Skin of body (tissue), 2 donors: ENCODE results near the gene TMTC2. TPM values are rescaled to one million over a fixed set of nuclear protein-coding genes. Genes with fewer than 3 reads are reported as not detected.

Source experiments
- DNase-seq: peaks from one replicate; lab custom pipeline; 2025; lab: John Stamatoyannopoulos, UW
- total RNA-seq: library from RNA; depleted of rRNA; stranded (reverse); fragments of >200 nt; gene quantifications from one replicate; pipeline ENCODE4 v1.2.3, GENCODE V29; 2014

TMTC2 gene
- total RNA-seq, 1 donor from 2014 or later = 37.3 TPM

DNA sequence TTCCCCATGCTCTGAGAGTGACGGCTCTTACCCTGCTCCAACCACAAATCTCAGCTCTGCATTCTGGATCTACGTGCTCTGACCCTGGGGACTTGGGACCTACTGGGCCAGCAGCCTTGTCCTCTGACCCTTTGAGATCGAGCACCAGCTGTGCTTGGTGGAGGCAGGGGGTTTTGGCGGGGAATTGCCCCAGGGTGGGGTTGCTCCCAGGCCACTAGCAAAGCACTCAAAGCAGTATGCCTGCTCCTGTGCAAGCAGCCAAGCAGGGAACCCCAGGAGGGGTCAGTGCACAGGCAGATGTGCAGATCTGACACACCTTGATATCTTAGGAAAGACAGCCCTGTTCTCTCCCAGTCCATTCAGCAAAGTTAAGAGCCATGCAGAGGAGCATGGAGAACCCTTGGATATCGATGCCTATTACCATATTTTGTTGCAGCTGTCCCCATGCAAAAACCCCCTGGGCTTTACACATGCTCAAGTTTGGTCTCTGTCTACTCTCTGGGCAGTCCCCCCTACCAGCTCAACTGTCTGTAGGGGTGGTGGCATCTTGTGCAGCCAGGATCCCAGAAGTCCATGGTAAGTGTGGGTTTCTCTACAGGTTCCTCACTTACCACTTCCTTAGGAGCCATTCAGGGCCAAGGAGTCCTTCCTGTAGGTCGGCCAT lies 319.0 kb downstream of the TMTC2 start:
- no peak for DNase-seq

DNA sequence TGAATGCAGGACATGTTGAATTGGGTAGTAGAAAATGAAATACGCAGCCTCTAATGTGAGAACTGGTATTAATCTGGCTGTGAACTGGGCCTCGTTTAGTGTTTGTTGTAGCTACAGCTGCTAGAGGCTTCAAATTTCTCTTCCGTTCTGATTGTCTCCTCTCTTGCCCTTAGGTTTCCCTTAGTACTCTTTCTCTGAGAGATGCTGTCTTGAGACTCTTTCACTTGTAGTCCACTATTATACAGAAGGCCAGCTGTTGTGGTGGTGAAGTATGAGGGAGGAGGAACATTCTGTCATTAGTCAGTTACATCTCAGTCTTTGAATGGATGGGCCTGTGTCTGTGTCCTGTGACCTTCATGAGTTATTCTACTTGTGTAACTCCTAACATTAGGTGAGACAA lies 322.0 kb downstream of the TMTC2 start:
- no peak for DNase-seq

DNA sequence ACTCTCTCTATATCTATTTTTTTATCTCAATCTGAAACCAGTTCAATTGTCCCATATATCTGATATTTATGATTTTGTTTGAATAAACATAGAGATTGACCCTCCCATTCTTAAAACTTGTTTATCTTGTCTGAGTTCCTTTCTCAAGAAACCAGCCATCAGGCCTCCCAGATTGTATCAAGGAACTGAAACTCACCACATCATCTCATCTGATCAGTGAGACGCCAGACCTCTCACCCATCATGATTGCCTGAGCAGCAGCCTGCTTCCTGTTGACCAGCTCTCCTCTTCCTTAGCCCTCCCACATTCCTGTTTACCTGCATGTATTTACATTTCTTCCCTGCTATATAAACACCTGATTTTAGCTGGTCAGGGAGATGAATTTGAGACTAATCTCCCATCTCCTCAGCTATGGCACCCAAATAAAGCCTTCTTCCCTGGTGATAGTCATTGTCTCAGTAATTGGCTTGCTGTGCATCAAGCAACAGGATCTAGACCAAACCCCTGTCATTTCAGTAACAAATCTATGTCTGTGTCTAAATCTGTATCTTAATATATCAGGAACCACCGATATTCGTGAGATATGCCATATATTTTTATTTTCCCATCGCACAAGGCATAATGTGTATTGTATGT lies 323.6 kb downstream of the TMTC2 start:
- no peak for DNase-seq

DNA sequence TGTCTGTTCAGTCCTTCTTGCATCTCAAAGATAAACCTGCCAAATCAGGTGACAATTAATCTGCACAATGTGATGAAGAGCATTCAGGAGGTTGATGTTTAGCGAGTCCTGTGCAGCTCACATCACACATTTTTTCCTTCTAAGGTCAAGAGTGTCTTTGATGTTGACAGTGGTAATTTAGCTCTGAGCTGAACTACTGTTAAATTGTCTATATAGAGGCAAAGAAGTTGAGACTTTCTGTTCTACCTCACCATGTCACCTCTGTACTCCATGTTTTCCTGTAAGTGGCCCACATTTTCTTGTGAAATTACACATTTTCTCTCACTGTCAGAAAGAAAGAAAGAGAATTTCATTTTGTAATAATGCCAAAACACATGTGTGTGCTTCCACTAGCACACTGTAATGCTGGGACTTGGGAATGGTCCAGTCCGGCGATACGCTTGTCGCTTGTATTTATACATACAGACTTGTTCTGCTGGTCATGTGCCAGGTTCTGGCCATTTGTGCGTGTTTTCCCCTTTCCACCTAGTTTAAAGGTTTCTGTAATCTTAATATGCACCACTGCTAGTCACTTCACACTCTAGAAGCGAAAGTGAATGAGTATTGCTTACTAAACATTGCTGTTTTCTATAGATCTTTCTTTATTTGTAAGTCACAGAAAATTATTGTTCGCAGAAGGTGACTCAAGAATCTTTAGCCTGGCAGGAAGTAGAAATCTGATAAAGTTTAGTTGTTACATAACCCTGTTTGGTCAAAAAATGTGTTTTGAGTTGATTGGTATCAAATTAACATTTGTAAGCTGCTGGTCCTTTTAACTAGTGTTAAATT lies 328.9 kb downstream of the TMTC2 start:
- peak; percentile 21 for DNase-seq

DNA sequence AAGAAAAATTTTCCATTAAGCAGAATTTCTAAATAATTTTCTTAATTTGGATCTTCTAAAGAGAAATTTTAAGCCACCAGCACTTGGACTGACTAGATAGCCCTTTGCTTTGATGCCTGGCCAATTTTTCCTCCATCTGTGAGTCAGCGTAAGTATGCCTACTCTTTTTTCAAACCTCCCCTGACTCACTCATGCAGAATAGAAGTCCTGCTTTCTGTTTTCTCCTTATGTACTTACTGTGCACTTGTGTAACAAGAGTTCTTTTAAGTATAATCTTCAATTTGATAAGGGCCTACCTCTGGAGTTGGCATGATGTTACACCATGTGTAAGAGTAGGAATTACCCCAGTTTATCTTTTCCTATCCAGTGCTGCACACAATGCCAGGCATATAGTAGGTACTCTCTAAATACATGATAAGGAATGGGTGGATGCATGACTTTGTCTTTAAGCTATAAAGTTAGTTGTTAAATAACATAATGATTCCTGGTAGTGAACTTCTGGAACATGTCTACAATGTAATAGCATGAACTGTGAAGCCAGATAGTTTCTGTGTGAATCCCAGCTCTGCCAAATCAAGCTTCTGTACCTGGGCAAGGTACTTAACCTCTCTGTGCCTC lies 329.6 kb downstream of the TMTC2 start:
- DNase-seq = peak; percentile 60

DNA sequence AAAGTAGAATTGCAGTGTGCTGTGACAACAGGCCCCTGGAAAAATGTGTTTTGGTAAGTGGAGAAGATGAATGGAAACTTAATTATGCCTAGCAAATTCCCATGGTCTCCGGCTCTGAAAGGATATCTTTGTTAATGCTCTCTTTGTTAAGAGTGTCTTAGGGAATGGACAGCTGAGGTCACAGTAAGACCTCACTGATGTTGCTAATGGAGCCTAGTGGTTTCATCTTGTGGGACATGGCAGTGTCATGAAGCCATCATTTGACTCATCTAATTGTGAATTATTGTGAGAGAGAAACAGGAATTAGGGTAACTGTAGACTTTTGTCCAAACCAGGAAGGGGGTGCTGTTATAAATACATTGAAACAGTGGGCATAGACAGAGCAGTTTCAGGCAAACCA lies 330.3 kb downstream of the TMTC2 start:
- DNase-seq = no peak

DNA sequence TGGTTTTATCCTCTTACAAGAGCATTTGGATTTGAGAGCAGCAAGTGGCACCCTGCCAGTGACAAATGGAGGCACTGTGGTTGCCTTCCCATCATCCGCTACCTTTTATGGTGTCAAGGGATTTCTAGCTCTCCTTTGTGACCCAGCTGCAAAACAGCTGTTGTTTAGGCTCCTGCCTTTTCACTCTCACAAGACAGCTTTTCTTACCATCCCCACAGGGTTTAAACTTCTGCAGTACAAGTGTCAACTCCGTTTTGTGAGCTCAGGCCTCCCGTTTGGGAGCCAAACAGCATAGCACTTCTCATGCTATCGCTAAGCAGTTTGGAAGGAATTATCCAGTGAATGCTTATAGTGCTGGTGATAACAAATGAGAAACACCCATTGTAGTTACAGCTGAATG lies 331.4 kb downstream of the TMTC2 start:
- DNase-seq = peak; percentile 85

DNA sequence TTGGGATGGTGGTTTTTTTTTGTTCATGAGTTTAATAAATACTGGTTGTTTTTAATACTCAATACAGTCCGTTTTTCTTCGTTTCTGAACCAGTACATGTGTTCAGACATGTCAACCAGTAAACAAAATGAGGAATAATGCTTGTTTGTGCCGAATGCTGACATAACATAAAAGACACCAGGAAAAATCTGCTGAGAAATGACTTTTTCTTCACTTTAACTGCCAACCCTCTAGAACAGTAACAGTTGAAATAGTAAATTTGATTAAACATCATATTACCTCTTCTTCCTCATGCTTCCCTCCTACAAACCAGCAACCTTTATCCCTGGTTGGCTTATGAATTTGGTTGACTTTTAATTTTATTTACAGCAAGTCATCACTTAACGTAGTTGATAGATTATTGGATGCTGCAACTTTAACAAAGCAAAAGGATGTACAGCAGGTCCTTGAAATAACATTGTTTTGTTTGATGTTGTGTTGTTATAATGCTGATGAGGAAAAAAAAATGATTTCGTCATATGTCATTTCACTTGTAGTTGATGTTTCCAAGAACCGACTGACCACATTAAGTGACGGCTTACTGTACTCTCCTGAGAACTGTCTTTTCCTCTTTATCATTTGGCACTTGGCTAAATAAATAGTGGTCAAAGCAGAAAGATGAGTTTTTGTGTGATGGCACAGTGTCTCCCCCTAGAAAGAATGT lies 340.5 kb downstream of the TMTC2 start:
- no peak for DNase-seq

DNA sequence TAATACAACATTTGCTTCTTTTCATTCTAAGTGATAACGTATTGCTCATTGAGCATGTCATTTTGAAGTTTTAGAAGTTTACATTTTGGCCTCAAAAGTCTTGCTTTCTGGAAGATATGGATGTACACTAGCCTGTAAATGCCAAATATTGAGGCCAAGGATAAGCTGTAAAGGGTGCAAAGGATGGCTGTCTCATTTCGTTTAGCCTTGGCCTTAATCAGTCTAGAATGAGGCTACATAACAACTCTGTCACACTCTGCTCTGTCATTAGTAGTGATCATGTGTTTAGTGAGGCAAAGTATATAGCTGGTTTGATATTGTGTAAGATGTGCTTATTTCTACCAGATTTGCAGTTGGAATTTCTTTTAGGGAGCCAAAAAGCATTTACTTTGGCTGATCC lies 344.5 kb downstream of the TMTC2 start:
- no peak for DNase-seq

DNA sequence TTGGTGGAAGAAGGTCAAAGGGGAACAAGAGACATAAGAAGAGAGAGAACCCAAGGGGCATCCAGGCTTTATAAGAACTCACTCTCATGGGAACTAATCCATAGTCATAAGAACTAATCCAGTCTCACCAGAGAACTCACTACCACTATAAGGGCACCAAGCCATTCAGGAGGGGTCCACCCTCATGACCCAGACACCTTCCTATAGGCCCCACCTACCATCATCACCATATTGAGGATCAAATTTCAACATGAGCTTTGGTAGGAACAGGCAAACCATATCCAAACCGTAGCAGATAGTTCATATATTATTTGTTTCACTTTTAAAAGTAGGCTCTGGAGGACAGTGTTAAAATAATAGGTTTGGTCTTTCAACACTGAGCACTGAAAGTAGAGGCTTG lies 350.1 kb downstream of the TMTC2 start:
- DNase-seq = no peak

DNA sequence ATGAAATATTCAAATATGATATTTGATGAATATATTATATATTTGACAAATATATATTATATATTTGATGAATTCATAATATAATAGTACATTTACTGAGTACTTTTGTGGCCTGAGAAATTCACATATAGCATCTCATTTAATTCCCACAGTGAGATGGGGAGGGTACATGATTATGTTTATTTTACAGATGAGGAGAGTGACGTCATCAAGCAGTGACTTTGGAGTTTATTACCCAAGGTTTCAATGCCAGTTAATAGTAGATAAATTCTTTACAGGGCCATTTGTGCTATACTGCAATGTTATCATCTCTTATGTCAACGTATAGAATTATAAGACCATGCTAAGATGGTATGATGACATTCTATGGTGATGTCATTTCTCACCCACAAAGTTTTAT lies 352.7 kb downstream of the TMTC2 start:
- DNase-seq = no peak

DNA sequence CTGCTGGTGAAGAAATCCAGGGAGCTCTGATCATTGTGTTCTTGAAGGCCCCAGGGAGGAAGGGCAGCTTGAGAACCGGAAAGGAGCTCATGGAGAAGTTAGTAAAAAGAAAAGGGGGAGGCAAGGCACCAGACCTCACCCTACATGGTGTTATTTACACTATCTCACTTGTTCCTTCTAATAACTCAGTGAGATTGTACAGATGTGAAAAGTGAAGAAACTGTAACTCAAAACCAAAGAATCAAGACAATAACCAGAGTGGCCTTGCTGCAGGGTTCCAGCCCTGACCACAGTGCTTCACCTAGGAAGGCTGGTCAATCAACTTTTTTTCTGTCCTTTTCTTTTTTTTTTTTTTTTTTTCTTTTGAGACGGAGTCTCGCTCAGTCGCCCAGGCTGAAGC lies 353.6 kb downstream of the TMTC2 start:
- DNase-seq = no peak

DNA sequence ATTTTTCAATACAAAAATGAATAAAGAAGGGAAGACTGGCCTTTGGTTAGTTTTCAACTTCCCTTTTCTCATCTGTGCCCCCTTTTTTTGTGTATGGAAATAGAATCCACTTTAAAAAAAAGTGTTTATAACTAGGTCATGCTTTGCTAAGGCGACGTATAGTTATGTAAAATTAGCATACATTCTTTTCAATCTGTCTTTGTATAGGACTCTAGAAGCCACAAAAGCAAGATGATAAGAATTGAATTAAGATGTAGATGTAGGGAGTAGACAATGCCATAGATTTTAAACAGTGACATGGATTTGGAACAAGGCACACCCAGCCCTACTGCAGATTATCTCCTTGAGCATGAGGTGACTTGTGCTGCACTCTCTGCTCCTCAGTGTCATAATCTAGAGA lies 354.3 kb downstream of the TMTC2 start:
- DNase-seq = no peak

DNA sequence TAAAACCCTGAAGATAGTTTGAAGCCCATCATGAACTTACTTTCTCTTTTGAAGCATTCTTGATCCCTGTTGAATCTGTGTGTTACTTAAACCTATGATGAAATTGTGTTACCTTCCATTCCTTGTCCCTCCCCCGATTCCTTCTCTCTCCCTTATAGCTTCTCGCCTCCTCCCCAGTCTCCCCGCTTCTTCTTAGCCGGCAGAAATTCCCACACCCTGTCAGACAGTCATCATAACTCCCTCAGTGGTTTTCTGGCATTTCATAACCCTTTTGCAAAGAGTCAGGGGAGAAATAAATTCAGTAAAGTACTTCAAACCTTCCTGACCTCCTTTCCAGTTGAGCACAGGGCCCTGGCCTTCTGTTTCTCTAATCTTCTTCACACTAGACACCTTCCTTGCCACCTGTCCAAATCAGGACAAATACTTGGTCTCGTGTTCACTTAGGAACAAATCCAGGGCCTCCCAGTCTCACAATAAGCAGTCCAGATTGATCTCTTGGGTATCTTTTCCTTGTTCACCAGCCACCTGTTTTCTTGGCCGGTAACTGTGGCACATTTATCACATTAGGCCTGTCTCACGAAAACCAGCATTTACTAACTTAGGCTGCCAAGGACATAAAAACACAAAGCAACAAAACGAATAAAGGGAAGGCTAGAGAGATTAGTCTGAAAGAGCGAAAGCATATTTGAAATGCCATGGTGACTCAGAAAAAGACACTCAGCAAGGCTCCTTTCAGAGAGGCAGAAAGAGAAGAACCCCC lies 355.9 kb downstream of the TMTC2 start:
- DNase-seq = no peak

DNA sequence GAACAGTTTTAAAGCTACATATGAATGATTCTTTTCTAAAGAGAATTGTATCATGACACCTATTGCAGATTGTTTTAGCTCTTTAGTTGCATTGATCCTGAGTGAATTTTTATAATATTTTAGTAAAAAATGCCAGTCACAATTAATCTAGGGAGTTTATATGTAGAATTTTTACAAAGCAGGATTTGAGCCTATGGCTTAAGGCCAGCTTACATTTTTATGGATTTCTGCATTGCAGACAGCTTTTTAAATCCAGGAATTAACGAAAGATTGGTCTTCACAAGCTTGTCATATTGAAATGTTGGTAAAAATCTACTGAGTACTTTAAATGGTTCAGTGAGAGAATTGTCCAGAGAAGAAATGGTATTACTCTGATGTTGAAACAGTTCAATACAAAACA lies 358.0 kb downstream of the TMTC2 start:
- no peak for DNase-seq

DNA sequence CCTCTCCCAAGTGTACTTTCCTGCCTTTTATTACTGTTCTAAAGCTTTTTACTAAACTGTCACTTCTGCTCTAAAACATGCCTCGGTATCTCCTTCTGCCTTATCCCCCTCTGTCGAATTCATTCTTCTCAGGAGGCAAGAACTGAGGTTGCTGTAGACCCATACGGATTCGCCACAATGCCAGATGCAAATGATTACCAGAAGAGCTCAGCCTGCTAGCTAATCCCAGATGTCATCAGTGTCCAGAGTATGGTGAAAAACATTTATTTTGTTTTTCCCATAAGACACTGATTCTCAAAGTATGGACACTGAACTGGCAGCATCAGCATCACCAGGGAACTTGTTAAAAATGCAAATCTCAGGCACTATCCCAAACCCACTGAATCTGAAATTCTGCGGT lies 359.3 kb downstream of the TMTC2 start:
- no peak for DNase-seq

DNA sequence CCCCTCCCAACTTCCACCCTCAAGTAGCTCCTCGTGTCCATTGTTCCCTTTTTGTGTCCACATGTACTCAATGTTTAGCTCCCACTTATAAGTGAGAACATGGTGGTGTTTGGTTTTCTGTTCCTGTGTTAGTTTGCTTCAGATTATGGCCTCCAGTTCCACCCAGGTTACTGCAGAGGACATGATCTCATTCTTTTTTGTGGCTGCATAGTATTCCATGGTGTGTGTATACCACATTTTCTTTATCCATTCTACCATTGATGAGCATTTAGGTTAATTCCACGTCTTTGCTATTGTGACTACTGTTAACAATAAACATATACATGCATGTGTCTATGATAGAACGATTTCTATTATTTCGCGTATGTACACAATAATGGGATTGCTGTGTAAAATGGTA lies 362.6 kb downstream of the TMTC2 start:
- DNase-seq = no peak

DNA sequence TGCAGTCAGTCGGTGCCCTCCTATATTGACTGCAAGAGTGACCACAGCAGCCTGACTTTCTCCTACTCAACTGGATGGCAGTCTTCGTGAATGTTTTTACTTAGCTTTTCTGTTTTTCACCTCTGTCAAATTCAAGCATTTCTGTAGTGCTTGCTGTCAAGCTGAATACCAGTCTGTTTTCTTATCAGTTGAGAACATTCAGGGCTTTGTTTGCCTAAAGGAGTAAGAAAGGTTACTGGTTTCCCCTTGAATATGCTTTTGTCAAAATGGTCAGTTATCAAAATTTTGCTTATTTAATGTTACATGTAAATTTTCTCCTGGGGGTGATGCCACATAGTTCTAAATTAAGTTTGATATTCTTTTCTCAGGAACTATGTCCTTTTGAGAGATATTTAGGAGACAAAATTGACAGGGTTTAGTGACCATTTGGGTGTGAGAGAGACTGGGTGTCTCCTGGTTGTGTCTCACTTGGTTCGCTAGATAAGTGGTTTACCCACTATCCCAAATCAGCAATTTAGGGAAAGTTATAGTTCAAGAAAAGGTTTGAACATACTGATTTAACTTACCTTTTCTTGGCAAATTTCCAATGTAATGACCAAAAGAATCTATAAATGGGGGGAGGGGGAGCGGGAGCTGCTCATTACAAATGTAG lies 366.3 kb downstream of the TMTC2 start:
- no peak for DNase-seq

DNA sequence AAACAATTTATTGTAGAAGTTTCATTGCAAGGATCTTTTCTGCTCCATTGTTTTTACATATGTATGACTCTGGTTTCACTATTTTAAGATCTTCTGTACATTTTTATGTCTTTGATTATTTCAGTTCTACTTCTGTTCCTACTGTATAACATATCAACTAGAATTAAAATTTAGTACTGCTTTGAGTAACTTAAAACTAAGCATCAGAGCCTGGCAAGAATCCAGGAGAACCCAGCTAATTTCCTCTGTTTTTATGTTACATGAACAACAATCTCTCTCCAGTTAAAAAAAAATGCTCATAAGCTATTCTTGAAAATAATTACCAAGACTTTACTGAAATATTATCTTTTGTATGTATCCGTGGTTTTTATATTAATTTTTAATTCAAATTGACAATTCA lies 370.7 kb downstream of the TMTC2 start:
- no peak for DNase-seq

DNA sequence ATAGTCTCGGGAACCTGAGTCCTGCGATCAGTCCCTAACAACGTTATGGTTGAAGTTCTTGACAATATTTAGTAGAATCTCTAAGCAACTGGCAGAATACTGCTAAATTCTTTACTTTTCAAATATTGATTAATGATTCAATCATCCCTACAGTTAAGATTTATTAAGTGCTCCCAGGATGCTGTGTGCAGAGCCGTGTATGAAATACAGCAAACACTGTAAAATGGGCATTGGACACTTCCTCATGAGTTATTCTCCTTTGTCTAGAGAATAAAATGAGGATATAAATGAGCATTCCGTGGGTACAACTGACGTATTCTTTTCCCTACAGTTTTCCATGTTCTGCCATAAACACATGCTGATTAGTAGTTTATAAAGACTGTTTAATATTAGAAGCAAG lies 372.4 kb downstream of the TMTC2 start:
- no peak for DNase-seq
